Testis (tissue), 2 donors: ENCODE data around the gene LONRF2.

ENCODE experiments used
- CTCF ChIP-seq, 3 experiments: fragments of 450-650 bp in 2 of 3; fragments of 200-600 bp in 1 of 3; sonication (generic) in 1 of 3; IDR thresholded peaks; one replicate each; pipeline ENCODE4 v1.5.1; 2016 to 2019; ENCODE audit warnings: antibody characterized with exemption in 3 of 3, mild to moderate bottlenecking in 2 of 3, moderate library complexity in 1 of 3
- POLR2A ChIP-seq: fragments of 450-650 bp; IDR thresholded peaks from one replicate; pipeline ENCODE4 v1.6.1; 2017; ENCODE audit warnings: antibody characterized with exemption, mild to moderate bottlenecking, moderate library complexity

- no peak for TF ChIP-seq CTCF (IDR thresholded peaks at IDR 0.05)
- no peak for TF ChIP-seq POLR2A
Measured at GRCh38 chr2:100317634-100318033, 4.7 kb downstream of the LONRF2 start.
